Kidney capillary endothelial cell (primary cell): Measurements from ENCODE around the gene ELMO1.
A peak's percentile ranks its signal among the peaks of the same experiment; 100 is the strongest.

Experiments used
- DNase-seq: peaks from one replicate; pipeline ENCODE4 v3.0.0-alpha.2; 2018; ENCODE audit warnings: low spot score

Gene ELMO1

GRCh38 chr7:36970551-36971514, 477.8 kb downstream of the ELMO1 start:
- DNase-seq: no peak

- peak; percentile 49 for DNase-seq
These were observed 479.3 kb downstream of the ELMO1 start for GRCh38 chr7:36969376-36969775.

- DNase-seq: peak; percentile 76
These were observed 481.3 kb downstream of the ELMO1 start for GRCh38 chr7:36967387-36967786.

GRCh38 chr7:36966636-36967035, 482.0 kb downstream of the ELMO1 start:
- DNase-seq: no peak

- DNase-seq: no peak
These were observed 482.6 kb downstream of the ELMO1 start for GRCh38 chr7:36966039-36966438.

GRCh38 chr7:36965625-36966024, 483.0 kb downstream of the ELMO1 start:
- DNase-seq: no peak

GRCh38 chr7:36964297-36964696, 484.4 kb downstream of the ELMO1 start:
- no peak for DNase-seq

- no peak for DNase-seq
These were observed 486.3 kb downstream of the ELMO1 start for GRCh38 chr7:36962367-36962766.

- DNase-seq: no peak
These were observed 487.0 kb downstream of the ELMO1 start for GRCh38 chr7:36961693-36962092.

- DNase-seq: no peak
These were observed 487.6 kb downstream of the ELMO1 start for GRCh38 chr7:36961097-36961496.

GRCh38 chr7:36960105-36960504, 488.6 kb downstream of the ELMO1 start:
- no peak for DNase-seq

- DNase-seq: no peak
These were observed 490.4 kb downstream of the ELMO1 start for GRCh38 chr7:36958111-36958733.

- DNase-seq: no peak
These were observed 491.0 kb downstream of the ELMO1 start for GRCh38 chr7:36957620-36958019.

GRCh38 chr7:36956814-36957213, 491.9 kb downstream of the ELMO1 start:
- DNase-seq: no peak

- no peak for DNase-seq
These were observed 493.1 kb downstream of the ELMO1 start for GRCh38 chr7:36955456-36956129.

GRCh38 chr7:36951257-36951697, 497.4 kb downstream of the ELMO1 start:
- no peak for DNase-seq

- no peak for DNase-seq
These were observed 498.7 kb downstream of the ELMO1 start for GRCh38 chr7:36949711-36950600.

GRCh38 chr7:36946401-36946739, 502.3 kb downstream of the ELMO1 start:
- DNase-seq: no peak

GRCh38 chr7:36945612-36946400, 502.9 kb downstream of the ELMO1 start:
- no peak for DNase-seq

GRCh38 chr7:36944838-36945237, 503.8 kb downstream of the ELMO1 start:
- no peak for DNase-seq
